Testis (tissue), 2 donors: ENCODE results near the gene WFDC1.

Experiments
- CTCF ChIP-seq, 3 experiments: fragments of 450-650 bp in 2 of 3; fragments of 200-600 bp in 1 of 3; sonication (generic) in 1 of 3; IDR thresholded peaks; one replicate each; pipeline ENCODE4 v1.5.1; 2016 to 2019; ENCODE audit warnings: antibody characterized with exemption in 3 of 3, mild to moderate bottlenecking in 2 of 3, moderate library complexity in 1 of 3
- POLR2A ChIP-seq: fragments of 450-650 bp; IDR thresholded peaks from one replicate; pipeline ENCODE4 v1.6.1; 2017; ENCODE audit warnings: antibody characterized with exemption, mild to moderate bottlenecking, moderate library complexity

GRCh38 chr16:84245956-84246678 lies 48.6 kb upstream of the WFDC1 start:
- TF ChIP-seq CTCF (IDR thresholded peaks at IDR 0.05) (no peak), POLR2A (no peak)
